Activated B cell treated with CpG ODN at 0.5 μM for 24 hours (primary cell): Measurements from ENCODE around the gene PPFIBP1. TPM values are rescaled to one million over a fixed set of nuclear protein-coding genes. Genes with fewer than 3 reads are reported as not detected.

ENCODE experiments used
- ATAC-seq: fragments of 200-7000 bp; cut with Tn5 transposase; one replicate; pipeline ENCODE4 v1.10.0; 2021; ENCODE audit warnings: low read depth, mild to moderate bottlenecking, moderate library complexity
- CTCF ChIA-PET: fragments of 350-600 bp; sonication (Branson Sonifier 250); formaldehyde crosslinking; loops from one replicate; lab custom pipeline; 2021; ENCODE audit warnings: antibody characterized with exemption; lab: Charles Lee
- POLR2A ChIA-PET: fragments of 350-600 bp; sonication (Branson Sonifier 250); formaldehyde crosslinking; loops from one replicate; lab custom pipeline; 2021; ENCODE audit warnings: antibody characterized with exemption; lab: Charles Lee
- DNase-seq: peaks from one replicate; pipeline ENCODE4 v3.0.0; 2022
- H3K27ac Mint-ChIP-seq: one replicate; pipeline ENCODE4 v1.8.0; 2020; ENCODE audit warnings: mixed read lengths
- H3K27me3 Mint-ChIP-seq: one replicate; pipeline ENCODE4 v1.8.0; 2021; ENCODE audit warnings: mixed read lengths
- H3K36me3 Mint-ChIP-seq: one replicate; pipeline ENCODE4 v1.8.0; 2021; ENCODE audit warnings: low read depth, mixed read lengths
- H3K4me1 Mint-ChIP-seq: one replicate; pipeline ENCODE4 v1.8.0; 2021; ENCODE audit warnings: mixed read lengths
- H3K4me3 Mint-ChIP-seq: one replicate; pipeline ENCODE4 v1.8.0; 2020; ENCODE audit warnings: mild to moderate bottlenecking, mixed read lengths
- H3K9me3 Mint-ChIP-seq: one replicate; pipeline ENCODE4 v1.8.0; 2020; ENCODE audit warnings: mixed read lengths
- CTCF ChIP-seq: fragments of 200-600 bp; IDR thresholded peaks from one replicate; pipeline ENCODE4 v1.8.0; 2022; ENCODE audit warnings: antibody characterized with exemption, mild to moderate bottlenecking
- intact Hi-C: fragments of 100-400 bp; cut with micrococcal nuclease; formaldehyde crosslinking; loops from one replicate; pipeline ENCODE4 v1.15.1; 2024
- total RNA-seq: library from RNA; stranded (reverse); gene quantifications from 2 replicates; pipeline ENCODE4 v1.2.3, GENCODE V29; 2022

PPFIBP1 gene
- total RNA-seq, 1 donor from 2014 or later: 8.1 TPM

GRCh38 chr12:27530157-27530922 is 6.3 kb downstream of the PPFIBP1 start:
- ATAC-seq (no peak), DNase-seq (no peak)
- Mint-ChIP-seq H3K4me1 (peaks cover 44% of the 10 kb centered on the region), H3K27ac (no peak overlapping the region), H3K4me3 (no peak overlapping the region), H3K9me3 (no peaks in the 10 kb centered on the region), H3K36me3 (no peaks in the 10 kb centered on the region), H3K27me3 (no peaks in the 10 kb centered on the region)
- no peak for TF ChIP-seq CTCF
- CTCF ChIA-PET: interaction anchor here (0.6 kb wide), 1 partner anchor 95 kb away, joined by 3 read pairs; no protein-coding TSS in a partner anchor
- intact Hi-C loops: no loop called here
- POLR2A ChIA-PET: interaction anchor here (0.6 kb wide), 1 partner anchor 1660 kb away, joined by 12 read pairs; no protein-coding TSS in a partner anchor

- DNase-seq: no peak
- ATAC-seq: no peak
- no peak for TF ChIP-seq CTCF
- no peak overlapping the region for H3K4me3 Mint-ChIP-seq
- H3K36me3 Mint-ChIP-seq: no peaks in the 10 kb centered on the region
- no peaks in the 10 kb centered on the region for H3K27me3 Mint-ChIP-seq
- POLR2A ChIA-PET: interaction anchor here (1.0 kb wide), 1 partner anchor 9 kb away, joined by 3 read pairs; no protein-coding TSS in a partner anchor
- CTCF ChIA-PET: no interaction called here
- intact Hi-C loops: no loop called here
- H3K4me1 Mint-ChIP-seq: peaks cover 48% of the 10 kb centered on the region
- no peaks in the 10 kb centered on the region for H3K9me3 Mint-ChIP-seq
- H3K27ac Mint-ChIP-seq: no peak overlapping the region
Observed at GRCh38 chr12:27531896-27532295, 7.9 kb downstream of the PPFIBP1 start.

GRCh38 chr12:27534060-27534764 is 10.2 kb downstream of the PPFIBP1 start:
- ATAC-seq (peak; percentile 55), DNase-seq (no peak)
- intact Hi-C loops: loop anchor here (1.0 kb wide), 1 partner anchor 10 kb away; the partner anchor contains the start of gene PPFIBP1
- no peaks in the 10 kb centered on the region for H3K36me3 Mint-ChIP-seq
- H3K4me1 Mint-ChIP-seq: peaks cover 63% of the 10 kb centered on the region
- H3K27me3 Mint-ChIP-seq: no peaks in the 10 kb centered on the region
- H3K9me3 Mint-ChIP-seq: no peaks in the 10 kb centered on the region
- H3K27ac Mint-ChIP-seq: peak overlapping the region; percentile 43
- ChIA-PET POLR2A (interaction anchor here (0.7 to 2.7 kb wide), 2 partner anchors 10 to 16 kb away, joined by 3 to 13 read pairs; partner anchors contain the start of gene PPFIBP1), CTCF (no interaction called here)
- no peak for TF ChIP-seq CTCF
- peak overlapping the region; percentile 39 for H3K4me3 Mint-ChIP-seq

- DNase-seq: no peak
- intact Hi-C loops: loop anchor here (1.0 kb wide), 1 partner anchor 10 kb away; the partner anchor contains the start of gene PPFIBP1
- ChIA-PET POLR2A (interaction anchor here (0.7 to 2.7 kb wide), 2 partner anchors 11 to 15 kb away, joined by 3 to 13 read pairs; partner anchors contain the start of gene PPFIBP1), CTCF (interaction anchor here (0.7 kb wide), 1 partner anchor 11 kb away, joined by 3 read pairs; the partner anchor contains the start of gene PPFIBP1)
- Mint-ChIP-seq H3K4me1 (peaks cover 64% of the 10 kb centered on the region), H3K4me3 (peak overlapping the region; percentile 39), H3K27me3 (no peaks in the 10 kb centered on the region), H3K36me3 (no peaks in the 10 kb centered on the region), H3K27ac (peak overlapping the region; percentile 8), H3K9me3 (no peaks in the 10 kb centered on the region)
- TF ChIP-seq CTCF: no peak
- no peak for ATAC-seq
Observed at GRCh38 chr12:27534765-27535161, 10.8 kb downstream of the PPFIBP1 start.
